SK-N-SH (cell line): ENCODE results near the gene BAIAP2L1.
"Not testable (repeated sequence)": the region's sequence is repeated elsewhere in the genome, so short reads cannot be mapped to it uniquely, and the experiment has no call there.

Experiments
- CHD2 ChIP-seq: fragments of 150-350 bp; IDR thresholded peaks from 2 replicates; pipeline ENCODE4 v1.6.1; 2018; ENCODE audit warnings: low read length; ENCODE audit not compliant: partially characterized antibody
- CTCF ChIP-seq: fragments of 200-600 bp; sonication (generic); IDR thresholded peaks from 2 replicates; pipeline ENCODE4 v1.6.1; 2017; ENCODE audit warnings: antibody characterized with exemption, mild to moderate bottlenecking, moderate library complexity
- JUND ChIP-seq: IDR thresholded peaks from 2 replicates; pipeline ENCODE4 v1.4.0; 2012
- RFX5 ChIP-seq: IDR thresholded peaks from 2 replicates; pipeline ENCODE4 v1.6.1; 2012; ENCODE audit warnings: mild to moderate bottlenecking, improper control_type of control experiment, low read length

GRCh38 chr7:98413655-98414054 lies 12.8 kb upstream of the BAIAP2L1 start:
- TF ChIP-seq CTCF, JUND, CHD2, RFX5: not testable (repeated sequence)
